ENCODE measurements around the gene CHAF1B.

DNA sequence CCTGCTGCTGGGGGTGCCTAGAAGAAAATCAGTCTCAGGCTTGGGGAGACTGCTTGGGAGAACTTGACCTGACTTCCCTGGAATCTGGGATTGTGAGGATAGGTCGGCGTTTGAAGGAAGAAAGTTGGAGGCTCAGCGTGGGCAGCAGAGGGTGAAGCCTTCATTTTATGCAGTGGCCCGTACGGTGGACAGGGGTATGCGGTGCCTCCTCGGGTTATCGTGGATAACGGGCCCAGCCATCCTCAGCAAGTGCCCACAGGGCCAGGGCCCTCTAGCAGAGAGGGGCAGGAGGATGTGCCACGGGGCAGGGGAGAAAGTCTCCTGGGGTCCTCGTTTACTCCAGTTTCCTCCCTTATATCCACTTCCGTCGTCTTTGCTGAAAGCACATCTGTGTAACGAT, 34.0 kb downstream of the CHAF1B start:
- TF ChIP-seq, protein P1, sequence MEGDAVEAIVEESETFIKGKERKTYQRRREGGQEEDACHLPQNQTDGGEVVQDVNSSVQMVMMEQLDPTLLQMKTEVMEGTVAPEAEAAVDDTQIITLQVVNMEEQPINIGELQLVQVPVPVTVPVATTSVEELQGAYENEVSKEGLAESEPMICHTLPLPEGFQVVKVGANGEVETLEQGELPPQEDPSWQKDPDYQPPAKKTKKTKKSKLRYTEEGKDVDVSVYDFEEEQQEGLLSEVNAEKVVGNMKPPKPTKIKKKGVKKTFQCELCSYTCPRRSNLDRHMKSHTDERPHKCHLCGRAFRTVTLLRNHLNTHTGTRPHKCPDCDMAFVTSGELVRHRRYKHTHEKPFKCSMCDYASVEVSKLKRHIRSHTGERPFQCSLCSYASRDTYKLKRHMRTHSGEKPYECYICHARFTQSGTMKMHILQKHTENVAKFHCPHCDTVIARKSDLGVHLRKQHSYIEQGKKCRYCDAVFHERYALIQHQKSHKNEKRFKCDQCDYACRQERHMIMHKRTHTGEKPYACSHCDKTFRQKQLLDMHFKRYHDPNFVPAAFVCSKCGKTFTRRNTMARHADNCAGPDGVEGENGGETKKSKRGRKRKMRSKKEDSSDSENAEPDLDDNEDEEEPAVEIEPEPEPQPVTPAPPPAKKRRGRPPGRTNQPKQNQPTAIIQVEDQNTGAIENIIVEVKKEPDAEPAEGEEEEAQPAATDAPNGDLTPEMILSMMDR (IDR thresholded peaks at IDR 0.05) = no peak
- no peak for TF ChIP-seq POLR2A (IDR thresholded peaks at IDR 0.05)

Measured in testis (tissue), 2 donors.